Fibroblast of skin of scalp (primary cell): ENCODE measurements around the gene RNF223.

Source experiments
- DNase-seq: peaks from one replicate; pipeline ENCODE4 v3.0.0-alpha.2; 2013

RNF223 gene

DNA sequence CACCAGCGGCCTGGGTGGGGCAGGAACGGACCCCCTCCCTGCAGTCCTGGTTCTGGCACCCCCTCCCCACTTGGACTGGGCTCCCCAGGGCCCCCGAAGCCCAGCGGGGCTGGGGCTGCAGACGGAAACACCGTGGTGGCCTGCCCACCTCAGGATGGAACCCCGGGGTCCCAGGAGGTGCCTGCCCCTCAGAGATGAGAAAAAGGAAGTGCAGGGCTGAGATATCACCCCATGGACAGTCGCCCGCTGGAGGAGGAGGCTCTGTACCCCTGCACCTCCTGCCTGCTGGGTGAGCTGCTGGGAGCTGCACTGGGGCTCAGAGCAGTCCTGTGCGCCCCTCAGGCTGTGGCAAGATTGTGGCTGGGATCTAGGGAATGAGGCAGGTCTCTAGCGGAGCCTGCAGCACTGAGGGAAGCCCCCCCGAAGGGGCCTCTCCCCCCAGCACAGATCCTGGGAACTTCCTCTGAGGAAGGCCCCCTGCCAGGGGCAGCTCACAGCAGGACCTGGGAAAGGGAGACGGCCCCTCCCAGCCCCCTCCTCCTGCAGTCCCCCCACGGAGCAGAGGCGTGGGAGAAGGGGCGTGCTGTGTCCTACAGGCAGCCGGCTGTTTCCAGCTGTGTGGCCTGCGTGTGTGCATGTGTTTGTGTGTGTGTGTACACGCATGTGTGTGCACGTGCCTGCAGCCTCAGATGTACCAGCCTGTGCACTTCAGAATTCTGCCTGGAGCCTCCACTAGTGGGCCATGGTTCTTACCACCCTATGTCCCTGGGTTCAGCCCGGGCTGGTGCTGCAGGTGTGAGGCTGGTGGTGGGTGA is 47.3 kb downstream of the RNF223 start:
- peak; percentile 14 for DNase-seq

- DNase-seq: no peak
Measured at GRCh38 chr1:1025730-1026129, 48.4 kb downstream of the RNF223 start.

DNA sequence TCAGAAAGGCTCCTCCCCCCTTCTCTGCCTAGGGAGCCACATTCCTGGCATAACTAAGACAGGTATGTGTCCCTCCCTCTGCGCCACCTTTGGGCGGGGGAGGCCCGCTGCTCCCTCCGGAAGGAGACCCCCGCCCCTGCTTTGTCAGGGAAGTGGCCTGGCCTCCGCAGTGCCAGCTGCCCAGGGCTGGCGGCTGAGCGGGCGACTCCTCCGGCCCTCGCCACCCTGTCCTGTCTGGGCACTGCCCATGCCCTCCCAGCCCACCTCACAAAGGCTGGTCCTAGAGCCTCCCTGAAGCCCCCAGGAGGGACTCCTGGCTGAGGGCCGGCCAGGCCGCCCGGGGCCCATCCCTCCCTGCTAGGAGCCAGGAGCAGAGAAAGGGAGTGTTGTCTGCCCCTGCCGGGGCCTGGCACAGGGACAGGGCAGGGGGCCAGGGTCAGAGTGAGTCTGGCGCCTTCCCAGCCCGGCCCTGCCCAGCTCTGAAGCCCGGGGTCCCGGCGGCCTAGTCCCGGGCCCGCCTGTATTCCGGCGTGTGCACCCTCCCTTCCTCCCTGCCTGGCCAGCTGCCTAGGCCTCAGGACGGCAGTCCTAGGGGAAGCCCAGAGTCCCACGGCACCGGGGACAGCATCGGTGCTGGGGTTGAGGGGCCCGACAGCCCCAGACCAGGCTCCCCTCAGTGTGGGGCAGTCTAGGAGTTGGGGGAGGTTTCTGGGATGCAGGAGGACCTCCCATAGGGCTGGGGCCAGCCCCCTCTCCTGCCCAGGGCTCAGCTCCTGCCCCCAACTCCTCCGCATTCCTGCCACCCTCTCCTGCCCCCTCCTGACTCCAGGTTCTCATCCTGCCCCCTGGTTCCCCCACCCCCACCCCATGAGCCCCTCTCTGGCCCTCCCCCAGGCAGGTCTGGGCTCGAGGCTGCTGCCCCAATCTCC is 49.1 kb downstream of the RNF223 start:
- DNase-seq: no peak

- DNase-seq: no peak
Measured at GRCh38 chr1:1024149-1024770, 49.8 kb downstream of the RNF223 start.

DNA sequence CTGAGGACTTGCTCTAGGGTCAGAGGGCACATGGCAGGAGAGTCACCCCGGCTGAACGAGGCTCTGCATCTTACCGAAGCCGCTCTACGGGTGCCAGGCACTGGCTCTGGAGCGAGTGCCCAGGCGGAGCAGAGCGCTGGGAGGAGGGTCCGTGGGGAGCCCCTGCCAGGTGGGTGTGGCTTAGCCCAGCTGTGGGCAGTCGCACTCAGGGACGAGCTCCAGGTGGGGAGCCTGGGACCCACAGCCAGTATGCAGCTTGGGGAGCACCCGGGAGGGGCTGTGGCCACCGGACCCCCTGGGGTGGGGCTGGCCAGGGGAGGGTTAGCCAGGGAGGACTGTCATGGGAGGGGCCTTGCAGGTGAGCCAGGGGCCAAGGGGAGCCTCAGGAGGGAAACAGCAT is 50.4 kb downstream of the RNF223 start:
- DNase-seq: no peak

DNA sequence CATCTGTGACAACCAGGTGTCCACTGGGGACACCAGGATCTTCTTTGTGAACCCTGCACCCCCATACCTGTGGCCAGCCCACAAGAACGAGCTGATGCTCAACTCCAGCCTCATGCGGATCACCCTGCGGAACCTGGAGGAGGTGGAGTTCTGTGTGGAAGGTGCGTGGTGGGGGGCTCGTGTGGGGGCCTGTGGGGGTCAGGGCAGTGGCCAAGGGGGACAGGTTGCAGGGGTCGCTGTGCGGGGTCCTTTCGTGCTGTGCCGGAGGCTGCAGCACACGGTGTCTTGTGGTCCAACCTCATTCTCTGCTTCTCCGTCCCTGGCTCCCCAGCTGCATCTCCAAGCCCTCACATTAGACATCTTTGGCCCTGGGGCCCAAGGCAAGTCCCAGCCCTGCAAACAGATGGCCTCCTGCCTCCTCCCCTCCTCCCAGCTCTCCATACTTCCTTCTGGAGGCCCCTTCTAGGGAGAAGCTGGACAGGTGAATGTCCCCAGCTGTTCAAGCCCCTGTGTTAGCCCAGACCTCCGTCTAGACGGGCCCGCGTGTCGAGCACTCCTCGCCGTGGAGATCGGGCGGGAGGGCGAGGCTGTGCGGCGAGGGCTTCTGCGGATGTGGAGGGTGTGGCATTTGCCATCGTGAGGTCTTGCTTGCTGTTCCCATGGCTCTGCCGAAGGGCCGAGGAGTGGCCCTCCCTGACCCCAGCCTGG is 51.6 kb downstream of the RNF223 start:
- no peak for DNase-seq

- DNase-seq: no peak
Measured at GRCh38 chr1:1021920-1022259, 52.2 kb downstream of the RNF223 start.

- DNase-seq: peak; percentile 90
Measured at GRCh38 chr1:1021010-1021919, 52.8 kb downstream of the RNF223 start.
